Activated CD4-positive, alpha-beta memory T cell treated with anti-CD3 and anti-CD28 coated beads for 36 hours (primary cell): ENCODE results near the gene CCR5AS.
"Not testable (repeated sequence)": the region's sequence is repeated elsewhere in the genome, so short reads cannot be mapped to it uniquely, and the experiment has no call there.

Experiments used
- CTCF ChIA-PET: fragments of 350-600 bp; sonication (Branson Sonifier 250); formaldehyde crosslinking; loops from one replicate; lab custom pipeline; 2021; ENCODE audit warnings: antibody characterized with exemption, inconsistent platforms; lab: Charles Lee
- POLR2A ChIA-PET: fragments of 350-600 bp; sonication (Branson Sonifier 250); formaldehyde crosslinking; loops from one replicate; lab custom pipeline; 2021; ENCODE audit warnings: antibody characterized with exemption; lab: Charles Lee
- DNase-seq: peaks from one replicate; pipeline ENCODE4 v3.0.0-alpha.2; 2020
- H3K27ac Mint-ChIP-seq: one replicate; pipeline ENCODE4 v1.8.0; 2021; ENCODE audit warnings: mixed read lengths
- H3K27me3 Mint-ChIP-seq: one replicate; pipeline ENCODE4 v1.8.0; 2021; ENCODE audit warnings: mixed read lengths
- H3K36me3 Mint-ChIP-seq: one replicate; pipeline ENCODE4 v1.8.0; 2021; ENCODE audit warnings: mixed read lengths
- H3K4me1 Mint-ChIP-seq: one replicate; pipeline ENCODE4 v1.8.0; 2021; ENCODE audit warnings: low read depth, mixed read lengths
- H3K4me3 Mint-ChIP-seq: one replicate; pipeline ENCODE4 v1.8.0; 2021; ENCODE audit warnings: mild to moderate bottlenecking, mixed read lengths
- H3K9me3 Mint-ChIP-seq: one replicate; pipeline ENCODE4 v1.8.0; 2021; ENCODE audit warnings: mixed read lengths
- intact Hi-C: fragments of 100-400 bp; cut with micrococcal nuclease; formaldehyde crosslinking; loops from one replicate; pipeline ENCODE4 v1.15.1; 2023

The CCR5AS gene

DNA sequence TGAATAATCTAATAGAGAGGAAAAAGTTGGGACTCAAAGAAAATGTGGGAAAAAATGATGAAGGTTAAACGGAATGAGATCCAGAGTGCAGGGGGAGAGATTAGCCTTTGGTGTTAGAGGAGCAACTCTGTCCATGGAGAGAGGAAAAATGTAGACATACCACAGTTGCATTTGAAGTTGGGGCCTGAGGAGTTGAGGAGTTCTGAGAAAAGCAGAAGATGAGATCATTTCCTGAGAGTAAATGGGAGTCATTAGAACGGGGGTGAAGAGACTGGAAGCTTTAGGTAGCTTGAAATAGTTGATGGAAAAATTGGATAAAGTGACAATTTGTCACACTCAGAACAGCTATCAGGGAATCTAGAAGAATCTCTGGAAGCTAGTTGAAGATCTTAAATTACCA, 7.3 kb downstream of the CCR5AS start:
- Mint-ChIP-seq H3K27ac (no peak overlapping the region), H3K4me1 (peaks cover 2% of the 10 kb centered on the region), H3K36me3 (no peaks in the 10 kb centered on the region), H3K27me3 (peaks cover 9% of the 10 kb centered on the region), H3K9me3 (peaks cover 4% of the 10 kb centered on the region), H3K4me3 (no peak overlapping the region)
- no peak for DNase-seq
- intact Hi-C loops = no loop called here
- ChIA-PET CTCF (interaction anchor here (1.0 kb wide), 1 partner anchor 320 kb away, joined by 4 read pairs; no protein-coding TSS in a partner anchor), POLR2A (interaction anchor here (1.1 kb wide), 1 partner anchor 297 kb away, joined by 3 read pairs; no protein-coding TSS in a partner anchor)

DNA sequence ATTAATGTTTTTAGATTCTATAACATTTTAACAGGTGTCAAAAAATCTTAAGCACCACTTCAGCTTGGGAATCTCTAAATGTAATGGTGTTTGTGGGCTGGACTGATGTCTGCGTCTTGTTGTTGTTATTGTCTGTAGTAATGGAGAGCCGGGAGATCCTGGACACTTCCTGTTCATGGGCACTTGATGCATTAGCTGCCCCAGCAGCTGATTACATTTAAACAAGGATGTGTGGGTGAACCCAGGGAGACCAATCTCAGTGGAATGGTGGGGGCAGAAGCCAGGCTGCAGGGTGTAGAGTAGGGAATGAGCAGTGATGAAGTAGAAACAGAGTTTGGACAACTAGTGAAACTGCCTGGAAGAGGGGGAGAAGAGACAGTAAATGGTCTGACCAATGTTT, 7.8 kb downstream of the CCR5AS start:
- DNase-seq = no peak
- ChIA-PET POLR2A (interaction anchor here (1.1 kb wide), 1 partner anchor 297 kb away, joined by 3 read pairs; no protein-coding TSS in a partner anchor), CTCF (no interaction called here)
- Mint-ChIP-seq H3K4me3 (no peak overlapping the region), H3K36me3 (no peaks in the 10 kb centered on the region), H3K4me1 (peaks cover 2% of the 10 kb centered on the region), H3K9me3 (peaks cover 4% of the 10 kb centered on the region), H3K27me3 (peaks cover 9% of the 10 kb centered on the region), H3K27ac (no peak overlapping the region)
- intact Hi-C loops = no loop called here

DNA sequence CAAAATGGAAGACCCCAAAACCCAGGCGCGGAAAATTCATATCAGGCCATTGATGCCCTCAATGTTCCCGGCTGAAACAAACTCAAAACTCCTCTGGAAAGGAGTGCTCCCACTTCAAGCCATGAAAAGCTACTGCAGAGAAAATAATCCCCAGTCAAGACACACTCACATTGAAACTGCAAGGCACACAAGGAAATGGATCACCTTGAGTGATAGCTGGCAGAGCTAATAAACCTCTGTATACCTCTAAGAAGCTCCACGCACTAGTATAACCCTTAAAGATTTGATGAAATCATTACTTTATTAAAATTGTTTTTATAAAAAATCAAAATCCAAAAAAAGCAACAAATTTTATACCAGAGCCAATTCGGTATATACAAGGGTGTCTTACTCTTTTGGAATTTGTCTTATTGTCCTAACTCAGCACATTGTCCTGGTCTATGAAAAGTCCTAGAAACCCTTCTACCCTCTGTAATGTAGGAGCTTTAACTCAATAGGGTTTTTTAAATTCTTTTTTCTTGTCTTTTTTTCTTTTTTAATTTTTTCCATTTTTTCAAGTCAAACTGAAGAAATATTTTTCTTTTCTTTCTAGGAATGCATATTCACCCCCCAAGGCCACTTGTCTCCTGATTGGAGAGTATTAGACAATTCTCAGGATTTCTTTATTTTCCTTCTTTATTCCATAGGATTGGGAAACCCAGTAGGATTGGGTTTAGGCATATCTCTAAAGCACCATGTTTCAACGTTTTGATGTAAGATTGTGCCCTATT, 8.5 kb downstream of the CCR5AS start:
- ChIA-PET CTCF (interaction anchor here (1.4 kb wide), 1 partner anchor 20 kb away, joined by 4 read pairs; no protein-coding TSS in a partner anchor), POLR2A (no interaction called here)
- H3K4me1 Mint-ChIP-seq = peaks cover 2% of the 10 kb centered on the region
- intact Hi-C loops = no loop called here
- peaks cover 4% of the 10 kb centered on the region for H3K9me3 Mint-ChIP-seq
- no peaks in the 10 kb centered on the region for H3K36me3 Mint-ChIP-seq
- peaks cover 9% of the 10 kb centered on the region for H3K27me3 Mint-ChIP-seq
- DNase-seq = no peak
- H3K27ac Mint-ChIP-seq = no peak overlapping the region
- H3K4me3 Mint-ChIP-seq = no peak overlapping the region

DNA sequence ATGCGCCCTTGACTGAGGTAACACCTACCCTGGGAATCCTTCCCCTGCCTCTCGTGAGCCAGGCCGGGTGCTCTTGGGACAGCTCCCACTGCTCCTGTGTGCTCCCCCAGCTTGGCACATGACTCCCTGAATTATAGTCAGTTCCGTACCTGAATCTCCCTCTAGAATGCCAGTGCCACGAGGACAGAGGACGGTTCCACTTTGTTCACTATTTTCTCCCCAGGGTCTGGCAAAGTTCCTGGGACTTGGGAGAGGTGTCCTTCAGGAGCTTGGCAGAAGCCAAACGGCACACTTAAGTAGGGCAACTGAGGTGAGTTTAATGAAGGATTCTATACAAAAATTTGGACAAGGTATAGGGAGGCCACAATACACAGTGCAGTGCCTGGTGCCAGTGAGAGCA, 9.8 kb downstream of the CCR5AS start:
- no peak overlapping the region for H3K27ac Mint-ChIP-seq
- H3K27me3 Mint-ChIP-seq = peaks cover 7% of the 10 kb centered on the region
- DNase-seq = no peak
- H3K9me3 Mint-ChIP-seq = no peaks in the 10 kb centered on the region
- ChIA-PET CTCF (interaction anchor here (0.9 kb wide), 1 partner anchor 10 kb away, joined by 3 read pairs; no protein-coding TSS in a partner anchor), POLR2A (no interaction called here)
- H3K4me3 Mint-ChIP-seq = no peak overlapping the region
- intact Hi-C loops = no loop called here
- H3K36me3 Mint-ChIP-seq = no peaks in the 10 kb centered on the region
- H3K4me1 Mint-ChIP-seq = peaks cover 2% of the 10 kb centered on the region

DNA sequence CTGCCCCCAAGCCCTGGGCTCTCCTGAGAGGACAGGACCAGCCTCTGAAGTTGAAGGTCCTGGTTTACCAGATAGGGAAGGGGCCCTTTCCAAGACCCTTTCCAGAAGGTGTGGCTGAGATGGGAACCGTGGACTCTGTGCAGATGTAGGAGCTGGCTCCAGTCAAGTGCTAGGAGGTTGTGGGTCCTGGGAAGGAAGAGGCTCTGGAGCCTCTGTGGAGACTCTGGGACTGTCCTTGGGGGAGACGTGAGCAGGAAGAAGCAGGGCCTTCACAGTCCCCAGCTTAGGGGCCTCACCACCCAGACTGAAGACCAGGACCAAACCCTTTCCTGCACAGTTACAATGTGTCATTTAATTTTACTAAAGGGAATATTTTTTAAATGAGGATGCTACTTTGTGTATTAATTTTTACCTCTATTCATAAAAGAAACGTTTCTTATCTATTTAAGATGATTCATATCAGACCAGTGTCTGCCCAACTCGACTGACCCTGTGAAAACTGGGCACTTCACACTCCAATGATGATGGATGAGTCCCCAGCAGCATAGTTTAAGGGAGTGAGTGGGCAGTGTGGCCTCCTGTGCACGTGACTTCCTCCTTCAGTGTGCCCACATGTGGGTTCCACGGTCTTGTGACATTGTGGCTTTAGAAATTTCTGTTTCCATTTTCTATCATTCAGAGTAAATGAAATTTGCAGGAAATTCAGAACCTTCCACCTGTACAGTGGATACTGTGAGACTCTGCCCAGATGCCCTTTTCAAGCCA, 10.9 kb downstream of the CCR5AS start:
- intact Hi-C loops = no loop called here
- CTCF ChIA-PET = no interaction called here

DNA sequence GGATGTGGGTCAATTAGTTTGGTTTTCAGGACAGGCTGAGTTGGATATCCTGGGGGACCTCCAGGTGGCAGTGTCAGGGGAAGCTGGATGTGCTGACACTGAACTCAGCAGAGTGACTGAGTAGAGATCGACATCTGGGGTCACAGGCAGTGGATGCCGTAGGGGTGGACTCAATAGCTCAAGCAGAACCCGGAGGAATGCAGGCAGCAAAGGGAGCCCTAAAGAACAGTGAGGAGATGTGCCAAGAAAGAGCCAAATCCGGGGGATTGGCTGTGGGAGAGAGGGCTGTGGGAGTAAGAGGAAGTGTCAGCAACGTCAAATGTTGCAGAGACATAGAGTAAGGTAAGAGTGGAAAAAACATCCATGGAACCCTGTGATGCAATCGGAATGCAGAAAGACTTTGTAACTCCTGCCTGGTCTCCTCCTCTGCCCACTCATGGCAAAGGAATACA, 11.6 kb downstream of the CCR5AS start:
- ChIA-PET CTCF (no interaction called here), POLR2A (no interaction called here)
- Mint-ChIP-seq H3K4me3 (no peak overlapping the region), H3K9me3 (no peaks in the 10 kb centered on the region), H3K4me1 (peaks cover 2% of the 10 kb centered on the region), H3K27me3 (peaks cover 7% of the 10 kb centered on the region), H3K27ac (no peak overlapping the region), H3K36me3 (no peaks in the 10 kb centered on the region)
- intact Hi-C loops = no loop called here
- DNase-seq = no peak

More for the DNA sequence above, 10.9 kb downstream of the CCR5AS start:
- Mint-ChIP-seq H3K27me3 (peaks cover 7% of the 10 kb centered on the region), H3K27ac (no peak overlapping the region), H3K4me1 (peaks cover 2% of the 10 kb centered on the region), H3K4me3 (no peak overlapping the region), H3K36me3 (no peaks in the 10 kb centered on the region), H3K9me3 (no peaks in the 10 kb centered on the region)
- peak; percentile 39 for DNase-seq
- POLR2A ChIA-PET = interaction anchor here (0.5 kb wide), 1 partner anchor 29 kb away, joined by 4 read pairs; no protein-coding TSS in a partner anchor

DNA sequence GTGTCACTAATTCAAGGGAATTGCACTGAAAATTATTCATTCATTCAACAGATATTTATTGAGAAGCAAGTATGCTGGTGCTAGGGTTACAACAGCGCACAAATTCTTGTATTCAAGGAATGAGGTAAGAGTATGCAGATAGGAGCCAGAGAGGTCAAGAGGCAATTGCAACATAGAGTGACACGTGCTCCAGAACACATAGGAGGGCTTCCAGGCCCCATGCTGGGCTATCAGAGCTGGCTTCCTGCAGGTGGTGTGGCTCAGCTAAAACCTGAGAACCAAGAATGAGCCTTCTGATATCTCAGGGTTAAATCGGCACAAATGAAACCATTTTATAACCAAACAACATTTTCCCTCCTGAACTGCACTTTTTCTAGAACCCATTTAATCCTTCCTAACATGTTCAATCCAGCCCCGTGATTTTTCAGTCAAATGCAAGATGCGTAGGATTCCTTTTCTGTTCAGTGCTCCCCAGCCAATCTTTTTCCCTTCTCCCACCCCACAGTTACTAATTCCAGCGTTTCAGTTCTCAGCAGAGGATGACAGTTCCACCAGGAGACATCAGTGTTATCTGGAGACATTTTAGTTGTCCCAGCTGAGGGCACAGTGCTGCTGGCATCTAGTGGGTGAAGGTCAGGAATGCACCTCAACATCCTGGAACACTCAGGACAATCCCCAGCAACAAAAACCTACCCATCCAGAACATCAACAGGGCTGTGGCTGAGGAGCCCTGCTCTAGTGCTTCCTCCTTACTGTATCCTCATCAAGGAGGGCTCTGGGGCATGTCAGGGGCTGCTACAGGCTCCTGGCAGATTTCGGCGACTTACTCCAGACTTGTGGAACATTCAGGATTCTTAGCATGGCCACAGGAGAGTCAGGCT, 13.1 kb downstream of the CCR5AS start:
- Mint-ChIP-seq H3K27me3 (peaks cover 7% of the 10 kb centered on the region), H3K4me3 (no peak overlapping the region), H3K4me1 (peaks cover 2% of the 10 kb centered on the region), H3K27ac (no peak overlapping the region), H3K9me3 (no peaks in the 10 kb centered on the region), H3K36me3 (no peaks in the 10 kb centered on the region)
- CTCF ChIA-PET = no interaction called here
- POLR2A ChIA-PET = no interaction called here
- DNase-seq = no peak
- intact Hi-C loops = no loop called here

DNA sequence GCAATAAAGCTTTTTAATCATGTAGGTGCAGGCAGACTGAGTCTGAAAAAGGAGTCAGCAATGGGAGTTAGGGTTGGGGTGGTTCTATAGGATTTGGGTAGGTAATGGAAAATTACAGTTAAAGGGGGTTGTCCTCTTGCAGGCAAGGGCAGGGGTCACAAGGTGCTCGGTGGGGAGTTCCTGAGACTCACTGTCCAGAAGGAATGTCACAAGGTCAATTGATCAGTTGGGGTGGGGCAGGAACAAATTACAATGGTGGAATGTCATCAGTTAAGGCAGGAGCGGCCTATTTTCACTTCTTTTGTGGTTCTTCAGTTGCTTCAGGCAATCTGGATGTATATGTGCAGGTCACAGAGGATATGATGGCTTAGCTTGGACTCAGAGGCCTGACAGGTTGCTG, 13.9 kb downstream of the CCR5AS start:
- no peak for DNase-seq
- POLR2A ChIA-PET = no interaction called here
- Mint-ChIP-seq H3K36me3 (no peaks in the 10 kb centered on the region), H3K27me3 (peaks cover 7% of the 10 kb centered on the region), H3K4me3 (no peak overlapping the region), H3K9me3 (no peaks in the 10 kb centered on the region), H3K27ac (no peak overlapping the region), H3K4me1 (peaks cover 2% of the 10 kb centered on the region)
- intact Hi-C loops = no loop called here
- CTCF ChIA-PET = no interaction called here

DNA sequence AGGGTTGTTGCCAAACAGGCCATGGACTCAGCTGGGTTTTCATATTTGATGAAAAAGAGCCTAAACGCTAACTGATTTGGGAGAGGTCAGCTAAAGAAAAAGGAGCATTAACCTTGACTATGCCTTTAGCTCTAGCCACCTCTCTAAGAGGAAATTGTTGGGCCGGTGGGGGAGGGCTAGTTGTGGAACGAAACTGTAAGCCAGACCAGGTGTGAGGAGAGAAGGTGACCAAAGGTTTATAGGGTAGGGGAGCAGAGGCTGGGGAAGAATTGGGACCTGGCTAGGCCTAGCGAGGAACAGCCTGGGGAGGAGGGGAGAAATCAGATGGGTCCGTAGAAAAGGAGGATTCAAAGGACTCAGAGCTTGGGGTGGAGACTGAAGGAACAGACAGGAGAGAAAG, 15.3 kb downstream of the CCR5AS start:
- H3K9me3 Mint-ChIP-seq, H3K27me3 Mint-ChIP-seq, H3K4me1 Mint-ChIP-seq, H3K36me3 Mint-ChIP-seq, DNase-seq, CTCF ChIA-PET, H3K27ac Mint-ChIP-seq, H3K4me3 Mint-ChIP-seq, intact Hi-C loops, POLR2A ChIA-PET: not testable (repeated sequence)

DNA sequence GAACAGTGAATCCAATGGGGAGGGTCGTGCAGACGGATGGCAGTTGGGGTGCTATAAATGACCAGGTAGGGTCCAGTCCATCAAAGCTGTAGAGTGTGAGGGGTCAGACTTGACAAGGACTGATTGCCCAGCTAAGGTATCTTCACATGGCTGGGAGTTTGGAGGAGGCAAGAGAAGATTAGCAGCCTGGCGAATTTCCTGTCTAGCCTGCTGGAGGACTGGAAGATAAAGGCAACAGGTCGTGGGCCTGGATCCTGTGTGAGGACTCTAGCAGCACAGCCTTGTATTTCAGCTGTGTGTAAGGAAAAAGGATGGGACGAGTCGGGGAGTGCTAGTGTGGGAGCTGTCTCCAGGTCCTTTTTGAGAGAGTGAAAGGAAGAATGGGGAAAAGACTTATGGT, 17.6 kb downstream of the CCR5AS start:
- Mint-ChIP-seq H3K27ac (no peak overlapping the region), H3K27me3 (peaks cover 3% of the 10 kb centered on the region), H3K4me3 (no peak overlapping the region), H3K9me3 (no peaks in the 10 kb centered on the region), H3K4me1 (peaks cover 3% of the 10 kb centered on the region), H3K36me3 (no peaks in the 10 kb centered on the region)
- ChIA-PET POLR2A (interaction anchor here (0.6 kb wide), 1 partner anchor 171 kb away, joined by 3 read pairs; no protein-coding TSS in a partner anchor), CTCF (no interaction called here)
- no peak for DNase-seq
- intact Hi-C loops = no loop called here

DNA sequence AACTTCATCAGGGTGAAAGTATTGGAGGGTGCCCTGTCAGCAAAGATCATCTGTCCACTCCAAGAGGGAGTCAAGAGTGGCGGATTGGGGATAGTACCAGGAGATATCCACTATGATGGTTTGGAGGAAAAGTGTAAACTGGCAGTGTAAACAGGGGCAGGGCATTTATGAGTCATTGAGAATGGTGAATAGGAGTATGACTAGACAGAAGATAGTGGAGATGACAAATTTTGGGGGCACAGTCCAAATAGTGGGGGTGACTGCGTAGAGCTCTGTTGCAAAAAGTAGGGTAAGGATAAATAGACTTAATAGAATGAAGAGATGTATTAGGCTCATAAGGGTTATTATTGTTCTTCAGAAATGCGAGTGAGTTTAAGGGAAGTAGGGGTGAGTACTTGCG, 18.0 kb downstream of the CCR5AS start:
- H3K27me3 Mint-ChIP-seq, H3K36me3 Mint-ChIP-seq, intact Hi-C loops, H3K4me1 Mint-ChIP-seq, H3K9me3 Mint-ChIP-seq, CTCF ChIA-PET, DNase-seq, H3K4me3 Mint-ChIP-seq, H3K27ac Mint-ChIP-seq: not testable (repeated sequence)
- POLR2A ChIA-PET = interaction anchor here (0.6 kb wide), 1 partner anchor 171 kb away, joined by 3 read pairs; no protein-coding TSS in a partner anchor
